ENCODE results near the gene LASP1. TPM values are rescaled to one million over a fixed set of nuclear protein-coding genes. Genes with fewer than 3 reads are reported as not detected.

The LASP1 gene
- total and polyA plus RNA-seq, 2 of the 4 experiments (the other 2 are of a cell fraction), result 79.8 to 262 TPM

DNA sequence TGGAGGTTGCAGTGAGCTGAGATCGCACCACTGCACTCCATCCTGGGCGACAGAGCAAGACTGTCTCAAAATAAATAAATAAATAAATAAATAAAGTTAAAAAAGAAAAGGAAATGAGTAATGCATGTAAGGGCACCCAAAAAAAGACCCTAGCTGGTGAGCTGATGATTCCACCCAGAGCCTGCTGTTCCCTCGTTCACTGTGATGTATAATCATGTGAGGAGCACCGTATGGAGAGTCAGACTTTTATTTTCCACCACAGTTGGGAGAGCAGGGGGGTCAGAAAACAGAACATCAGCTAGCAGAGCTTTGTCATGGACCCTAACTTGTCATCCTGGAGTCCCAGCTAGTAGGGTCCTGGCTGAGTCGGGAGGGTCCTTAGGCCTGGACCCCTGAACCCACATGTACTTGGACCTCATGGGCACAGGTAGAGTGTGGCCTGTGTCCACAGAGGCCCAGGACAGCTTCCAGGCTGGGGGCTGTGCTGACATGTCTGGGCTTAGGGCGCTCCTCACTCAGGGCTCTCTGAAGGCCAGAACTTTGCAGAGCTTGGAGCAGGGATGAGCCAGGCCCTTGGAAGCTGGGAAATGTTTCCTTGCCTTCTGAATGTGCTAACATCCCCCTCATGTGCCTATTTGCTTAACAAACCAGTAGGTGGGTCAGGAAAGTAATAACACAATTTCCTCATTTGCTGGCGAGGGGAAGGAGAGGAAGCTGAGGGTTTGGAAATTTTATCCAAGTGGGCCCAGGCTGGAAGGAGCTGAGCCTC is 36.8 kb downstream of the LASP1 start (continued):
- TF ChIP-seq, protein P1, sequence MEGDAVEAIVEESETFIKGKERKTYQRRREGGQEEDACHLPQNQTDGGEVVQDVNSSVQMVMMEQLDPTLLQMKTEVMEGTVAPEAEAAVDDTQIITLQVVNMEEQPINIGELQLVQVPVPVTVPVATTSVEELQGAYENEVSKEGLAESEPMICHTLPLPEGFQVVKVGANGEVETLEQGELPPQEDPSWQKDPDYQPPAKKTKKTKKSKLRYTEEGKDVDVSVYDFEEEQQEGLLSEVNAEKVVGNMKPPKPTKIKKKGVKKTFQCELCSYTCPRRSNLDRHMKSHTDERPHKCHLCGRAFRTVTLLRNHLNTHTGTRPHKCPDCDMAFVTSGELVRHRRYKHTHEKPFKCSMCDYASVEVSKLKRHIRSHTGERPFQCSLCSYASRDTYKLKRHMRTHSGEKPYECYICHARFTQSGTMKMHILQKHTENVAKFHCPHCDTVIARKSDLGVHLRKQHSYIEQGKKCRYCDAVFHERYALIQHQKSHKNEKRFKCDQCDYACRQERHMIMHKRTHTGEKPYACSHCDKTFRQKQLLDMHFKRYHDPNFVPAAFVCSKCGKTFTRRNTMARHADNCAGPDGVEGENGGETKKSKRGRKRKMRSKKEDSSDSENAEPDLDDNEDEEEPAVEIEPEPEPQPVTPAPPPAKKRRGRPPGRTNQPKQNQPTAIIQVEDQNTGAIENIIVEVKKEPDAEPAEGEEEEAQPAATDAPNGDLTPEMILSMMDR (conservative IDR thresholded peaks at IDR 0.05; ENCODE audit: low read depth, low read length), result no peak
- TF ChIP-seq CHD1 (IDR thresholded peaks at IDR 0.05; ENCODE audit: low read depth, low read length) (no peak), RFX5 (IDR thresholded peaks at IDR 0.05; ENCODE audit: low read depth, low read length) (no peak), FOS (IDR thresholded peaks at IDR 0.05; ENCODE audit: low read depth, low read length) (no peak)

Measured in IMR-90 (cell line).